Pancreas (tissue), 10 donors: ENCODE results near the gene PHETA2. TPM values are rescaled to one million over a fixed set of nuclear protein-coding genes. Genes with fewer than 3 reads are reported as not detected.
"Not testable (repeated sequence)": the region's sequence is repeated elsewhere in the genome, so short reads cannot be mapped to it uniquely, and the experiment has no call there.

ENCODE experiments used
- ATAC-seq, 4 donors: fragments of 200-7000 bp; cut with Tn5 transposase; one replicate each; pipeline versions ENCODE4 v1.8.0 to v1.9.1; 2020; ENCODE audit warnings: mild to moderate bottlenecking in 4 of 4, moderate library complexity in 4 of 4
- DNase-seq, 6 donors: peaks; one replicate each; pipeline ENCODE4 v3.0.0-alpha.2; 2020
- FAIRE-seq: peaks from 2 replicates; lab custom pipeline; 2012; peaks lifted over from hg19 to GRCh38; lab: Jason Lieb, UNC
- H3K27ac ChIP-seq, 4 donors: fragments of 200-600 bp; sonication (generic); 1 replicate in 3 of 4; 2 replicates in 1 of 4; pipeline versions ENCODE4 v1.5.0 to v1.8.0; 2020
- H3K27me3 ChIP-seq, 4 donors: fragments of 200-600 bp; one replicate each; pipeline ENCODE4 v1.8.0; 2021
- H3K36me3 ChIP-seq, 3 donors: fragments of 200-600 bp; sonication (generic) in 1 of 3; one replicate each; pipeline versions ENCODE4 v1.5.0 to v1.8.0; 2020 to 2021
- H3K4me1 ChIP-seq, 3 donors: fragments of 200-600 bp; one replicate each; pipeline ENCODE4 v1.8.0; 2021
- H3K4me3 ChIP-seq, 4 donors: fragments of 200-600 bp; sonication (generic) in 2 of 4; one replicate each; pipeline versions ENCODE4 v1.5.0 to v1.8.0; 2020 to 2021
- H3K9me3 ChIP-seq, 4 donors: fragments of 200-600 bp; one replicate each; pipeline ENCODE4 v1.8.0; 2021
- WGBS, 2 donors: extraction: QIAGEN DNeasy Blood & Tissue Kit; methylation state at CpG; one replicate each; pipeline ENCODE4 v1.1.7; 2013; 5-methylcytosine and 5-hydroxymethylcytosine counted together
- intact Hi-C, 3 donors: fragments of 100-400 bp; cut with DNase I; formaldehyde crosslinking; loops; one replicate each; pipeline versions ENCODE4 v1.11.1 to v1.14.2; 2022
- polyA plus RNA-seq, 2 donors: library from polyadenylated mRNA; stranded (reverse); fragments of 200-250 nt; gene quantifications; one replicate each; pipeline ENCODE4 v1.2.3, GENCODE V29; 2013
- total RNA-seq, 6 donors: library from RNA; stranded (reverse); fragmentation: NEBNext Ultra II Directional in 4 of 6; extraction: Animal tissue kit (Norgen Biotek cat#: 25700) in 4 of 6; gene quantifications; one replicate each; pipeline versions ENCODE4 v1.2.1 to v1.2.4, GENCODE V29; 2021 to 2023
- TF ChIP-seq, protein P1 (sequence below), 4 donors: fragments of 200-600 bp; sonication (generic) in 3 of 4; IDR thresholded peaks; one replicate each; pipeline versions ENCODE4 v1.5.0 to v1.8.0; 2021; ENCODE audit warnings: antibody characterized with exemption in 4 of 4
- donor health status: healthy with polysubstance abuse.
- donor health status: DM: no; HTN: no; CAD: no; lungs with moderate emphysema.
- donor health status: DM: no; HTN: no; CAD: no.
- donor health status: control.
- donor health status: control.
- donor health status: Bipolar disorder and iron deficiency.
- donor health status: DM: yes; HTN: yes; CAD: no.
- donor health status: DM: no; HTN: no; CAD: no.
- donor health status: DM: no; HTN: no; CAD: no.
- donor health status: DM: yes; HTN: yes; CAD: no.

PHETA2 gene
- total and polyA plus RNA-seq, 8 donors: 7.4 to 10.9 (median 9.8) TPM

DNA sequence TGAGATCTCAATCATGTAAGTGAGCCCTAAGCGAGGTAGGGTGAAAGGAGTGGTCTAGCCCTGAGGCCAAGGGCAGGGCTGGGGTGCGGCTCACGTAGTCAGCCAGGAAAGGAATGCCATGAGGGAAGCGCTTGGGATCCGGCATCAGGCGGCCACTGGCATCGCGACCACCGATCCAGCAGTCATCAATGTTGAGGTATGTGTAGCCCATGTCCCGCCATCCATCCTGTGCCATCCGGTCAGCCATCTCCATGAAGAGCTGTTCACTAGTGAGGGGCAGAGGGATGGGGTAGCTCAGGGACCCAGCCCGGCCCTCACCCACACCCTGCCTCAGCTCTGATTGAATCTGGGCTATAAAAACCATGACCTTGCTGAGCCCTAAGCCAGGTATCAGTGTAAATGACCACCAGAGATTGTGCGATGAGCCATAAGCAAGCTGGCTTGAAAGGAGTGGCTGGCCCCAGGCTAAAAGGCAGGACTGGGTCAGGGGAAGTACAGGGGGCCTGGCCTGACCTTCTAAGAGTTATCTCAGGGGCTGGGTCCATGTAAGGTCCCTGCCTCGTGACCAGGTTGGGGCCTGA lies 6.3 kb upstream of the PHETA2 start:
- ATAC-seq: no peak
- FAIRE-seq: no peak

DNA sequence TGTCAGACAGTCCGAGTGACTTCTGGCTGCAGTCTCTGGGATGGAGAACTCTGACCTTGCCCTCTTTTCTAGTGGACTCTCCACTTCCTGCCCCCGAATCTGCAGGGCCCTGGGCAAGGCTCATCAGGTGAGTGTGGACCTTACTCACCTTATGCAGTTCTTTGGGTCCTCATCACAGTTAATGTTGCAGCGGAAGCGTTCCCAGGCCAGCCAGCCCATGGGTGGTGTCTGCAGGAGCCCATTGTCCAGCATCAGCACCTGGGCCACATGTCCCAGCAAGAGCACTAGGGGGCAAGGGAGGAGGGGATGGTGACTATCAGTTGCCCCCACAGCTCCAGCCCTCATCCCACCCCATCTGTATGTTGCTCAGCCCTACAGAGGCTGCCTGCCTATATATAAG lies 5.8 kb upstream of the PHETA2 start:
- Histone ChIP-seq H3K27me3 (no peaks in the 10 kb centered on the region), H3K27ac (no peak overlapping the region), H3K4me3 (no peak overlapping the region), H3K36me3 (no peaks in the 10 kb centered on the region), H3K9me3 (no peaks in the 10 kb centered on the region), H3K4me1 (peaks cover 0 to 10% (median 10%) of the 10 kb centered on the region in 3 donors)
- TF ChIP-seq, protein P1, sequence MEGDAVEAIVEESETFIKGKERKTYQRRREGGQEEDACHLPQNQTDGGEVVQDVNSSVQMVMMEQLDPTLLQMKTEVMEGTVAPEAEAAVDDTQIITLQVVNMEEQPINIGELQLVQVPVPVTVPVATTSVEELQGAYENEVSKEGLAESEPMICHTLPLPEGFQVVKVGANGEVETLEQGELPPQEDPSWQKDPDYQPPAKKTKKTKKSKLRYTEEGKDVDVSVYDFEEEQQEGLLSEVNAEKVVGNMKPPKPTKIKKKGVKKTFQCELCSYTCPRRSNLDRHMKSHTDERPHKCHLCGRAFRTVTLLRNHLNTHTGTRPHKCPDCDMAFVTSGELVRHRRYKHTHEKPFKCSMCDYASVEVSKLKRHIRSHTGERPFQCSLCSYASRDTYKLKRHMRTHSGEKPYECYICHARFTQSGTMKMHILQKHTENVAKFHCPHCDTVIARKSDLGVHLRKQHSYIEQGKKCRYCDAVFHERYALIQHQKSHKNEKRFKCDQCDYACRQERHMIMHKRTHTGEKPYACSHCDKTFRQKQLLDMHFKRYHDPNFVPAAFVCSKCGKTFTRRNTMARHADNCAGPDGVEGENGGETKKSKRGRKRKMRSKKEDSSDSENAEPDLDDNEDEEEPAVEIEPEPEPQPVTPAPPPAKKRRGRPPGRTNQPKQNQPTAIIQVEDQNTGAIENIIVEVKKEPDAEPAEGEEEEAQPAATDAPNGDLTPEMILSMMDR (IDR thresholded peaks at IDR 0.05): no peak
- intact Hi-C loops: no loop called here
- no peak for FAIRE-seq
- no peak for ATAC-seq
- 93 to 94% methylated on average over 4 of the region's 4 CpGs for WGBS, 2 donors
- peak in 1 of 6 donors; percentile 8 for DNase-seq

More for the DNA sequence above, 6.3 kb upstream of the PHETA2 start:
- H3K36me3 ChIP-seq: no peaks in the 10 kb centered on the region
- DNase-seq: peak in 2 of 6 donors; percentile 5 to 45
- no peaks in the 10 kb centered on the region for H3K27me3 ChIP-seq
- TF ChIP-seq, protein P1 (IDR thresholded peaks at IDR 0.05): no peak
- WGBS, 2 donors: 90 to 95% methylated on average over 14 of the region's 14 CpGs
- no peak overlapping the region for H3K4me3 ChIP-seq
- H3K9me3 ChIP-seq: no peaks in the 10 kb centered on the region
- no peak overlapping the region for H3K27ac ChIP-seq
- peaks cover 0 to 10% (median 10%) of the 10 kb centered on the region in 3 donors for H3K4me1 ChIP-seq
- intact Hi-C loops: no loop called here

DNA sequence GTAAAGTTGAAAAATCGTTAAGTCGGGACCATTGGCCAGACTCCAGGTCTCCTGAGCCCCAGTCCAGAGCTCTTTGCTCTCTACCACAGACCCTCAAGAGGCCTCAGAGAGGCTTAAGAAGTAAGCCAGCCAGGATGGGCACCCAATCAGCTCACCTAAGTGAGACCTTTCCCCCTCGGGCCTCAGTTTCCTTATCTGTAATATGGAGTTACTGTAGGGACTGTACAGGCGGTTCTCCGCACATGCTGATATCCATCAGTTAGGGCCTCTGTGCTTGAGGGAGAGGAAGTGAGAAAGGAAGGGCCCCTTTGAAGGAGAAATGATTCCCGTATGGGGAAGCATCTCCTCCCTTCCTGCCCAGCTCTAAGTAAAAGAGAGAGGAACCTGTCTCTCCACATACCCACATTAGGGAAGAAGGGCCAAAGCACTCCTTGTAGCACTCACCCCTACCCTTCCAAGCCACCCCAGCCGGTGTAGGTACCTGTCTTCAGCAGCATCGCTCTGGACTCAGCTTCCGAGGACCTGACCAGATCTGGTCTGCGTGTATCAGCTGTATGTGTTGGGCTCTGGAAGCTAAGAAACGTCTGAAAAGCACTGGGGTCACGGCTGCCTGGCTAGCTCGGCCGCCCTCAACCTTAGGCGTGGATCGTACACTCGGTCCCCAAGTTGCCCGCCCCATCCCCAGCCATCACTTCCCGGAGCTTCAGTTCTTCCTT lies 4.1 kb upstream of the PHETA2 start:
- FAIRE-seq (no peak), DNase-seq (no peak), ATAC-seq (peak in 3 of 4 donors; percentile 6 to 7 (median 6))
- H3K4me3 ChIP-seq: peak overlapping the region; percentile 55 to 75 (median 68)
- no peaks in the 10 kb centered on the region for H3K9me3 ChIP-seq
- no peaks in the 10 kb centered on the region for H3K27me3 ChIP-seq
- 24 to 26% methylated on average over 19 of the region's 19 CpGs for WGBS, 2 donors
- intact Hi-C loops: no loop called here
- peaks cover 0 to 16% (median 10%) of the 10 kb centered on the region in 3 donors for H3K4me1 ChIP-seq
- H3K27ac ChIP-seq: peak overlapping the region; percentile 60 to 92 (median 88)
- no peaks in the 10 kb centered on the region for H3K36me3 ChIP-seq
- TF ChIP-seq, protein P1 (IDR thresholded peaks at IDR 0.05): no peak

DNA sequence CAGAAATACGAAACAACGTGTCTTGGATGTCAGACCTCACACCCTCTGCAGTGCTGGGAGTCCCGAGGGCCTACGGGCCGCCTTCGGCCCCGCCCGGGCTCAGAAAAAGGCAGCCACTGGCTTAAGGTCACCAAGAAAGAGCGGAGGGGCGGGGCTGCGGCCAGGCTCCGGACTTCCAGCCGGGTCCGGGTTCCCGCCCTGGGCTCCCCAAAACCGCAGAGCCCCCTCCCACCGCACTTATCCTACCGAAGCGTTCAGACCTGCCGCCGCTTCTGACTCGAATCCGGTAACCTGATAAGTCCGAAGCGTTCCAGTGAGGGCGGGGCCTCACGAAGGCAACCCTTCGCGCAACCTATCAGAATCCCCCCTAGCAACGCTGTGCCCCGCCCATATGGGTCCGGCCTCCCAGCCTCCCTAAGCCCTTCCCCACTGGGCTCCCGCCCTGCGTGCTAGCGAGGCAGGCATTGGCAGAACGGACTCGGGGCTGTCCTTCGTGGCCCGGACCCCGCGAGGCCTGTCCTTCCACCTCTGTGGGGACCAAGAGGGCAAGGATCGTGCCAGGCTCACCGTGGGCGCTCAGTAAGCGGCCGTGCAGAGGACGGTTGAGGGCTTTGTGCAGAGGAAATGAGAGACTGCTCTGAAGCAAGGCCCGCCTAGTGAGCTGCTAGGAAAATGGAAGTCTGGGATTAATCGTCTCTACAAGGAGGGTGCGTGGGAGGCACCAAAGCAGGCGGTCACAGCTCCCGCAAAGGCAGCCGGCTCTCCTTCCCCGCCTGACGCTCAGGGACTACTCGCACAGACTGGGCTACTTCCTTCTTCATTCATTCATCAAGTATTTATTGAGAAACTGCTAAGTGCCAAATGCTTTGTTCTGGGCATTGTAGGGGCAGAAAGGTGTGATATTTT lies 3.3 kb upstream of the PHETA2 start, which contains the start of gene NAGA:
Gene NAGA, minus strand, starts transcription at position 296 of the 906 bp plus-strand sequence. CDS start 515 bp downstream, outside the sequence.
- TF ChIP-seq, protein P1 (IDR thresholded peaks at IDR 0.05): no peak
- H3K27me3 ChIP-seq: no peaks in the 10 kb centered on the region
- no peaks in the 10 kb centered on the region for H3K36me3 ChIP-seq
- peak within 1 kb of the TSS; percentile 60 to 92 (median 88) for H3K27ac ChIP-seq
- DNase-seq (peak; percentile 93 to 99 (median 95)), ATAC-seq (peak; percentile 93 to 96 (median 94)), FAIRE-seq (peak; percentile 92)
- no peaks in the 10 kb centered on the region for H3K9me3 ChIP-seq
- 0 to 1% methylated on average over 55 to 56 of the region's 56 CpGs for WGBS, 2 donors
- peak within 1 kb of the TSS; percentile 55 to 75 (median 68) for H3K4me3 ChIP-seq
- intact Hi-C loops: no loop called here
- peaks cover 0 to 16% (median 10%) of the 10 kb centered on the region in 3 donors for H3K4me1 ChIP-seq

DNA sequence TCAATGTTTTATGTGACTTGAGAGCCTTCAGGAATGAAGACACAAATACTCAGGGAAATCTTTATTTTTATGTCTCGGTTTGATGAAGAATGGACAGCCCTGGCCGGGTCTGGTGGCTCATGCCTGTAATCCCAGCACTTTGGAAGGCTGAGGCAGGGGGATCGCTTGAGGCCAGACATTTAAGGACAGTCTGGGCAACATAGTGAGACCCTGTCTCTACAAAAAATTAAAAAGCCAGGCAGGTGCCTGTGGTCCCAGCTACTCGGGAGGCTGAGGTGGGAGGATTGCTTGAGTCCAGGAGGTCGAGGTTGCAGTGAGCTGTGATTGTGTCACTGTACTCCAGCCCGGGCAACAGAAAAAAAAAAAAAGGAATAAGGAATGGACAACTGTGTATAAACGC lies 2.5 kb upstream of the PHETA2 start:
- not testable (repeated sequence) for FAIRE-seq

More for the DNA sequence above, 2.5 kb upstream of the PHETA2 start:
- ATAC-seq, H3K27me3 ChIP-seq, H3K9me3 ChIP-seq, intact Hi-C loops, H3K36me3 ChIP-seq: not testable (repeated sequence)
- DNase-seq: peak in 1 of 6 donors; percentile 9
- Histone ChIP-seq H3K27ac (peak overlapping the region; percentile 60 to 92 (median 88)), H3K4me1 (peaks cover 0 to 16% (median 10%) of the 10 kb centered on the region in 3 donors), H3K4me3 (peak overlapping the region in 2 of 4 donors; percentile 63 to 75)
- 67 to 77% methylated on average over 7 of the region's 7 CpGs for WGBS, 2 donors
